MG63 (cell line): ENCODE measurements around the gene SCLY. TPM values are rescaled to one million over a fixed set of nuclear protein-coding genes. Genes with fewer than 3 reads are reported as not detected.

Source experiments
- DNase-seq: peaks from one replicate; pipeline ENCODE4 v3.0.0-alpha.2; 2020
- H3K27me3 ChIP-seq: fragments of 250-450 bp; sonication (Bioruptor Pico); 2 replicates; pipeline ENCODE4 v1.5.1; 2020; ENCODE audit warnings: mild to moderate bottlenecking, moderate library complexity
- H3K36me3 ChIP-seq: fragments of 250-450 bp; sonication (Bioruptor Pico); 2 replicates; pipeline ENCODE4 v1.5.1; 2020; ENCODE audit warnings: mild to moderate bottlenecking, moderate library complexity
- H3K4me3 ChIP-seq: fragments of 250-450 bp; sonication (Bioruptor Pico); 2 replicates; pipeline ENCODE4 v1.5.1; 2020; ENCODE audit warnings: mild to moderate bottlenecking, moderate library complexity
- H3K9me3 ChIP-seq: fragments of 250-450 bp; sonication (Bioruptor Pico); 2 replicates; pipeline ENCODE4 v1.5.1; 2020; ENCODE audit warnings: mild to moderate bottlenecking, moderate library complexity
- total RNA-seq: library from RNA; depleted of rRNA; stranded (reverse); fragments of >200 nt; shearing (Covaris generic); gene quantifications from 2 replicates; pipeline ENCODE4 v1.2.3, GENCODE V29; 2014; ENCODE audit warnings: low replicate concordance; rRNA removed

Gene SCLY
- total RNA-seq: 19.0 and 94.7 TPM in 2 replicates

- Histone ChIP-seq H3K9me3 (0 out of 2 replicates have a peak, but pooled peaks cover 4% of the 10 kb centered on the region), H3K36me3 (peaks cover 15% of the 10 kb centered on the region), H3K4me3 (peak within 1 kb of the TSS; percentile 81), H3K27me3 (no peaks in the 10 kb centered on the region)
- DNase-seq: peak; percentile 97
These were observed at the start of gene SCLY for GRCh38 chr2:238060542-238061314. Gene SCLY (plus strand): TSS chr2:238061001. CDS start chr2:238061055, 54 bp downstream.

DNA sequence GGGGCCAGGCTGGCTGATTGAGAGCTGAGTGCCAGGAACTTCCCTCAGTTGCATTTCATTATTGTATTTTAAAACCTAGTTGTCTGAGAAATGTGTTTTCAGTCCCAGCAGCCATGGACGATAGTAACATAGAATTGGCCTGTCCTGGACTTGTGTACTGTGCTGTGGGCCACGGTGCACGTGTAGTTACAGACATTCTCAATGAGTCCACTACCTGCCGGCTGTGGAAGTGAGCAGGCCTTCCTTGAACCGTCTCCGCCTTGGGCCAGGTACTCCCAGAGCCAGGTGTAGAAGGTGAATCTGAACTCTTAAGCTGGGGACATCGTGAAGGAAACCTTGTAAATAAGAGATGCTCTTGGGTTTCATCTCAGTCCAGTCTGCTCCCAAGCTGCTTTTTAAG is 47.0 kb upstream of the SCLY start:
- H3K36me3 ChIP-seq: peaks cover 16% of the 10 kb centered on the region
- no peak for DNase-seq
- no peak overlapping the region for H3K4me3 ChIP-seq
- no peaks in the 10 kb centered on the region for H3K27me3 ChIP-seq
- no peaks in the 10 kb centered on the region for H3K9me3 ChIP-seq

DNA sequence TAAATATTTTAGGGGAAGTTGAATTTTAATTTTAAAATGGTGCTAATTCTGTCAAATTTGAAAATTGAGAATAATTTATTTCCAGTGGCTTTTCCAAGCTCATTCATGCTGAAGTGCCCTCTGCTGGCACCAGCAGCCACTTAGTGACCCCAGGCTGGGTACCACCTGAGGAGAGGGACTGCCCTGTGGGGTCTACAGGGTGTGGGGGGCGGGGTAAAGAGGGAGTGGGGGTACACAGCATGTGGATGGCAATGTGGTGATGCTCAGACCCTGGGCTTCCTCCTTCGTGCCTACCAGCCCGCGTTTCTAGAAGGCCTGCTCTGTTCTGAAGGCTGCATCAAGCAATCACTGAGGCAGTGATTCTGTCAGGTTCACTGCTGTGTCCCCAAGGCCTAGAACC is 45.1 kb upstream of the SCLY start:
- DNase-seq: no peak
- Histone ChIP-seq H3K4me3 (no peak overlapping the region), H3K27me3 (no peaks in the 10 kb centered on the region), H3K9me3 (no peaks in the 10 kb centered on the region), H3K36me3 (peaks cover 13% of the 10 kb centered on the region)

- Histone ChIP-seq H3K36me3 (peaks cover 17% of the 10 kb centered on the region), H3K27me3 (no peaks in the 10 kb centered on the region), H3K9me3 (no peaks in the 10 kb centered on the region), H3K4me3 (no peak overlapping the region)
- no peak for DNase-seq
These were observed 44.3 kb upstream of the SCLY start for GRCh38 chr2:238016526-238016925.

GRCh38 chr2:238019962-238020361 is 40.8 kb upstream of the SCLY start:
- Histone ChIP-seq H3K36me3 (peaks cover 7% of the 10 kb centered on the region), H3K9me3 (no peaks in the 10 kb centered on the region), H3K4me3 (no peak overlapping the region), H3K27me3 (no peaks in the 10 kb centered on the region)
- DNase-seq: peak; percentile 91

- H3K36me3 ChIP-seq: peaks cover 7% of the 10 kb centered on the region
- H3K27me3 ChIP-seq: no peaks in the 10 kb centered on the region
- no peak overlapping the region for H3K4me3 ChIP-seq
- H3K9me3 ChIP-seq: no peaks in the 10 kb centered on the region
- no peak for DNase-seq
These were observed 40.0 kb upstream of the SCLY start for GRCh38 chr2:238020816-238021215.

DNA sequence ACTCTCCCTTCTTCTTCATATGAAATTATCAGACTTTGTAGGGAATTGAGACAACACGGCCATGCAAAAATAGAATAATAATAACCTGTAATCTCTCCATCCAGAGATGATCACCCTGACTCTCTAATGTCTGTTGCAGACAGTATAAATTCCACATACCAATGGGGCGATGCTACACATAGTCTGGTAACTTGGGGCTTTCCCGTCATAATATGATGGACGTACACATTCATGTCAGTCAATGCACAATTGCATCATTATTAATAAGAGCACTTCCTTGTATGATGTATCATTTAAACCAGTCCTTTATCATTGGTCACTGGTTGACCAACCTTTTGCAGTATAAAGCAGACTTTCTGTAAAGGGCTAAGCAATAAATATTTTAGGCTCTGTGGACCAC is 39.5 kb upstream of the SCLY start:
- Histone ChIP-seq H3K36me3 (peaks cover 10% of the 10 kb centered on the region), H3K27me3 (no peaks in the 10 kb centered on the region), H3K9me3 (no peaks in the 10 kb centered on the region), H3K4me3 (no peak overlapping the region)
- no peak for DNase-seq

DNA sequence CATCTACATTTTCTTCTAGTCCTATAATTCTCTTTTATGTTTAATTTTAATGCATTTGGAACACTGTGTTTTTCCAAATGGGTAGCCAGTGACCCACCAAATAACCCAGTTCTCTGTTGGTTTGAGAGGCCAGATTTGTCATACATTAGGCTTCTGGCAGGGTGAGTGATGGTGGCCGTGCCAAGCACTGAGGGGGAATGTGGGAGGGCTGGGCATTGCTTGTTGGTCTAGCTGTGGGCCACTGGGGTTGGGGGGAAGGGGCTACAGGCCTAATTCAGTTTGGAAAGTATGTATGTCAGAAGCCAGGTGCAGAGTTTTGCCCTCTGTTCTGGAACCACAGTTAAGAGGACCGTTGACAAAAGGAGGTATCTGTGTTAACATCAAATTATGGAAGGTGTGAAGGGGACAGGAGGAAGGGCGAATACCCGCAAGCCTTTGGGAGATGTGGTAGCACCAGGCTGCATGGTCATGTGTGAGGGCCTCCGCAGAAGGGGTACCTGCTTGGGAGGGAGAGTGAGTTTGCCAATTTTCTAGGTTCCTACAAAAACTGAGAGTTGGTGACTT is 38.1 kb upstream of the SCLY start:
- peak; percentile 32 for DNase-seq
- Histone ChIP-seq H3K9me3 (no peaks in the 10 kb centered on the region), H3K27me3 (no peaks in the 10 kb centered on the region), H3K4me3 (no peak overlapping the region), H3K36me3 (peaks cover 15% of the 10 kb centered on the region)

GRCh38 chr2:238023608-238024007 is 37.2 kb upstream of the SCLY start:
- Histone ChIP-seq H3K36me3 (peaks cover 18% of the 10 kb centered on the region), H3K4me3 (no peak overlapping the region), H3K27me3 (no peaks in the 10 kb centered on the region), H3K9me3 (no peaks in the 10 kb centered on the region)
- no peak for DNase-seq

GRCh38 chr2:238024986-238025385 is 35.8 kb upstream of the SCLY start:
- Histone ChIP-seq H3K36me3 (peaks cover 21% of the 10 kb centered on the region), H3K9me3 (no peaks in the 10 kb centered on the region), H3K27me3 (no peaks in the 10 kb centered on the region), H3K4me3 (no peak overlapping the region)
- DNase-seq: peak; percentile 54

DNA sequence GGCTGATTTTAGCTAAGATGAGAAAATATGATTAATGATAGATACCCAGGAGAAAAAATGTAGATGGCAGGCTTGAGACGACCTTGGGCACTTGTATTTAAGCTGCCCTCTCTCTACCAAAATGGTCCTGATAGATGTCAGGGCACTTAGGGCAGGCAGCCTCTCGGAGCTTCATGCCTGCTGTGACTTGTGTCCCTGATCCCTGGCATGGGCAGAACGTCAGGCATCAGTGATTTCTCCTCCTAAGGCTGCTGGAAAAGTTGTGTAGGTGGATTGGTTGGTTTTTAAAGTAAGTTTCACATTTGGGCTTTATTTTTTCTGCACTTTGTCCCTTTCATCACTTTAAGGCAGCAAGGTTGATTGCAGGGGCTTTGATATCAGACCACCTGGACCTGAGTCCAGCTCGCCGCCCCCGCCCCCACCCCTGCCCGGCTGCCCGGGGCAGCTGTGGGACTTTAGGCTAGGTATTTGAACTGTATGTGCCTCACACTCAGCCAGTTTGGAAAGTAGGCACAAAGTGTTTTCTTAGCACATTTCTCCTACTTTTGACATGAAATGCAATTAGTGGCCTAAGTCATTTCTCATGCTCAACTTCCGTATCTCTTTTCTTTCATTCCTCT is 35.0 kb upstream of the SCLY start:
- no peak for DNase-seq
- Histone ChIP-seq H3K36me3 (peaks cover 28% of the 10 kb centered on the region), H3K9me3 (no peaks in the 10 kb centered on the region), H3K27me3 (no peaks in the 10 kb centered on the region), H3K4me3 (no peak overlapping the region)

DNA sequence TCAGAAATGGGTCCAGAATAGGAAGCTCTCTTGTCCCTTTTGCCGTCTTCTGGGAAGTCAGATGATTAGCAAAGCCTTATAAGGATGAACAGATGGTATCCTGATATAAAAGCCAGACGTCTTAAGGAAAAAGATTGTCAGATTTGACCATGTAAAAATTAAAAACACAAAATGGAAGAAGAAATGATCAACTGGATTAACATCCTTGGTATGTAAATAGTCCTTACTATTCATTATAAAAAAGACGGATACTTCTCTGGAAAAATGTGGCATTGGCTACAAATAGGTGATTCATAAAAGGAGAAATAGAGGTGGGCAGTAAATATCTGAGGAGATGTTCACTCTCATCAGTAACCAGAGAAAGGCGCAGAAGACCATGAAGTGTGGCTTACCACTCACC is 33.7 kb upstream of the SCLY start:
- no peak for DNase-seq
- Histone ChIP-seq H3K27me3 (no peaks in the 10 kb centered on the region), H3K36me3 (peaks cover 27% of the 10 kb centered on the region), H3K9me3 (no peaks in the 10 kb centered on the region), H3K4me3 (no peak overlapping the region)

GRCh38 chr2:238027591-238028415 is 33.0 kb upstream of the SCLY start:
- no peak for DNase-seq

DNA sequence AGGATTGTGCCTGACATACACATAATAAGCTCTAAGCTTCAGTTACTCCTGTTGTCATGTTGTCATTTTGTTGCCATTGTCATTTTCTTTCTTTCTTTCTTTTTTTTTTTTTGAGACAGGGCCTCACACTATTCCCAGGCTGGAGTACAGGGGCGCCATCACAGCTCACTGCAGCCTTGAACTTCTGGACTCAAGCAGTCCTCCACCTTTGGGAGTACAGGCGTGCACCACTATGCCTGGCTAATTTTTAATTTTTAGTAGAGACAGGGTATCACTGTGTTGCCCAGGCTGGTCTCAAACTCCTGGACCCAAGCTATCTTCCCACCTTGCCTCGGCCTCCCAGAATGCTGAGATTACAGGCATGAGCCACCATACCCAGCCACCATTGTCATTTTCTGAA is 30.9 kb upstream of the SCLY start:
- Histone ChIP-seq H3K36me3 (peaks cover 45% of the 10 kb centered on the region), H3K27me3 (no peaks in the 10 kb centered on the region), H3K4me3 (no peak overlapping the region)

More at GRCh38 chr2:238027591-238028415, 33.0 kb upstream of the SCLY start:
- H3K27me3 ChIP-seq: no peaks in the 10 kb centered on the region
- H3K4me3 ChIP-seq: no peak overlapping the region
- peaks cover 31% of the 10 kb centered on the region for H3K36me3 ChIP-seq
- no peaks in the 10 kb centered on the region for H3K9me3 ChIP-seq

DNA sequence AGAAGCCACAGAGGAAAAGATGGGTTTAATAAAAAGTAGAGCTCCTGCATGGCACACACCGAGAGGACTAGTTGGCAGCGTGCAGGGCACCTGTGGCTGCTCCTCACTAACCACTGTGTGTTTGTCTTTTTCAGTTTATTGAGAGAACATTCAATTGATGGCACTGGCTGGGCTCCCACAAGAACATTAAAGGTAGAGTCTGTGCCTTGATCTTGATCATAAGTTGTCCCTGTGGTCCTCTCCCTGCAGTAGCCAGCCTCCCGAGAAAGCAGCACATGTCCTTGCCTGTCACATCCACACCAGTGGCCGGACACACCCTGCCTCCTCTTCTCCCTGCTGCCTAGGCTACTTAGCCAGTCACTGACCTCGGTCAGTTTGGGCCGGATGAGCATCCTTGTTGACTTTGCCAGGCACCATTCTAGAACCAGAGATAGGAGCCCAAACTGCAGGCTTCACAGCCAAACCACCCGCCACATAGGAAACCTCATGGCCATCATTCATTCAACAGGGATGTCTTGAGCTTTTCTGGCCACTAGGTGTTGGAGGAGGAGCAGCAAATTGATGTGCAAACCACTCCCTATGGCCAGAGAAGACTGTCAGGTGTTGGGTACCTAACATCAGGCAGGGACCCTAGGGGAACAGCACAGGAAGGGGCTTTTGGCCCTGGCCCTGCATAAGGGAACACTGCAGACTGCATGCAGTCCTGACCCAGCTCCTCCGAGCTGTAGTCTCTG is 30.2 kb upstream of the SCLY start:
- DNase-seq: no peak
- H3K27me3 ChIP-seq: no peaks in the 10 kb centered on the region
- no peaks in the 10 kb centered on the region for H3K9me3 ChIP-seq
- H3K4me3 ChIP-seq: no peak overlapping the region
- peaks cover 52% of the 10 kb centered on the region for H3K36me3 ChIP-seq

More for the DNA sequence above, 30.9 kb upstream of the SCLY start:
- DNase-seq: no peak
- H3K9me3 ChIP-seq: no peaks in the 10 kb centered on the region

DNA sequence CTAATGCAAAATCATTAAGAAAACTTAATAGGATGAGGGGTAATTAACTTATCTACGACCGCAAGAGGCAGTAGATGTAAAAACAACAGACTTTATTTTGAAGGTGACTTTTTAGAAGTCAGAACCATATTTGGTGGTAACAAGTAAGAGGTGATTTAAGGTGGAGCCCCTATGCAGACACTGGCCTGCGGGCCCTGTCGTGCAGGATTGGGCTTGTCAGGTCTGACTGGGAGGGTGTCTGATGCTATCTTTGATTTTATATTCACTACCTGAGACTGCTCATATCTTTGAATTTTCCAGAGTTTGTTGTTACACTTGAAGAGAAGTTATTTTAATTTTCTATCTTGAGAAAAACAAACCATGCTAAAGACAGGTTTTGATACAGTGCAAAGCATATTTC is 29.1 kb upstream of the SCLY start:
- H3K9me3 ChIP-seq: no peaks in the 10 kb centered on the region
- DNase-seq: no peak

More for the DNA sequence above, 29.1 kb upstream of the SCLY start:
- Histone ChIP-seq H3K36me3 (peaks cover 50% of the 10 kb centered on the region), H3K4me3 (no peak overlapping the region), H3K27me3 (no peaks in the 10 kb centered on the region)
